Left lung (tissue), 10 donors: ENCODE data around the gene TSPAN14. TPM values are rescaled to one million over a fixed set of nuclear protein-coding genes. Genes with fewer than 3 reads are reported as not detected.
A peak's percentile ranks its signal among the peaks of the same experiment; 100 is the strongest.

Experiments
- ATAC-seq: fragments of 200-7000 bp; cut with Tn5 transposase; one replicate; pipeline ENCODE4 v1.9.1; 2020; ENCODE audit warnings: moderate library complexity
- DNase-seq, 4 donors: peaks; one replicate each; pipeline ENCODE4 v3.0.0-alpha.2; 2013 to 2020
- H3K27ac ChIP-seq, 2 donors: fragments of 200-600 bp; sonication (generic) in 1 of 2; one replicate each; pipeline versions ENCODE4 v1.5.0 to v1.8.0; 2020 to 2021
- H3K27me3 ChIP-seq, 2 donors: fragments of 200-600 bp; sonication (generic) in 1 of 2; one replicate each; pipeline versions ENCODE4 v1.5.0 to v1.8.0; 2020 to 2021
- H3K36me3 ChIP-seq, 2 donors: fragments of 200-600 bp; sonication (generic) in 1 of 2; one replicate each; pipeline versions ENCODE4 v1.5.0 to v1.8.0; 2020 to 2021
- H3K4me1 ChIP-seq, 2 donors: fragments of 200-600 bp; one replicate each; pipeline ENCODE4 v1.8.0; 2021
- H3K4me3 ChIP-seq, 2 donors: fragments of 200-600 bp; sonication (generic) in 1 of 2; one replicate each; pipeline versions ENCODE4 v1.5.0 to v1.8.0; 2020 to 2021; ENCODE audit warnings: mild to moderate bottlenecking in 1 of 2
- H3K9me3 ChIP-seq, 2 donors: fragments of 200-600 bp; sonication (generic) in 1 of 2; one replicate each; pipeline versions ENCODE4 v1.5.0 to v1.8.0; 2020 to 2021
- CTCF ChIP-seq, 2 donors: fragments of 200-600 bp; sonication (generic) in 1 of 2; IDR thresholded peaks; one replicate each; pipeline versions ENCODE4 v1.5.0 to v1.8.0; 2021; ENCODE audit warnings: antibody characterized with exemption in 2 of 2
- intact Hi-C, 2 donors: fragments of 100-400 bp; cut with DNase I; formaldehyde crosslinking; loops; one replicate each; pipeline versions ENCODE4 v1.11.2 to v1.14.2; 2022
- polyA plus RNA-seq, 6 donors: library from polyadenylated mRNA; unstranded; fragments of 120-200 nt; gene quantifications; one replicate each; pipeline ENCODE4 v1.2.1, GENCODE V29; 2013; ENCODE audit not compliant: insufficient read length in 6 of 6
- total RNA-seq, 2 donors: library from RNA; stranded (reverse); fragmentation: NEBNext Ultra II Directional; extraction: Animal tissue kit (Norgen Biotek cat#: 25700); gene quantifications; one replicate each; pipeline ENCODE4 v1.2.1, GENCODE V29; 2021
- donor health status: DM: no; HTN: yes; CAD: no.
- donor health status: DM: no; HTN: no; CAD: no.

TSPAN14 gene
- total and polyA plus RNA-seq, 8 donors: 76.4 to 158 (median 85.9) TPM

- Histone ChIP-seq H3K4me1 (peaks cover 42 to 100% of the 10 kb centered on the region in 2 donors), H3K27me3 (no peaks in the 10 kb centered on the region), H3K36me3 (peaks cover 0 to 38% of the 10 kb centered on the region in 2 donors), H3K27ac (peak overlapping the region; percentile 39 to 90), H3K4me3 (peak overlapping the region in 1 of 2 donors; percentile 10), H3K9me3 (no peaks in the 10 kb centered on the region)
- intact Hi-C loops: no loop called here
- DNase-seq (peak in 2 of 4 donors; percentile 79 to 94), ATAC-seq (no peak)
- no peak for TF ChIP-seq CTCF (IDR thresholded peaks at IDR 0.05)
These were observed 33.9 kb downstream of the TSPAN14 start for GRCh38 chr10:80487791-80488538.

GRCh38 chr10:80488539-80489066 lies 34.5 kb downstream of the TSPAN14 start:
- TF ChIP-seq CTCF (IDR thresholded peaks at IDR 0.05): no peak
- Histone ChIP-seq H3K36me3 (peaks cover 0 to 36% of the 10 kb centered on the region in 2 donors), H3K27ac (peak overlapping the region in 1 of 2 donors; percentile 90), H3K4me1 (peaks cover 47 to 100% of the 10 kb centered on the region in 2 donors), H3K4me3 (peak overlapping the region in 1 of 2 donors; percentile 10), H3K27me3 (no peaks in the 10 kb centered on the region), H3K9me3 (no peaks in the 10 kb centered on the region)
- intact Hi-C loops: no loop called here
- ATAC-seq (no peak), DNase-seq (no peak)

GRCh38 chr10:80489371-80490112 lies 35.4 kb downstream of the TSPAN14 start:
- intact Hi-C loops: loop anchor here in 1 of 2 donors (5.0 kb wide), 1 partner anchor 32 kb away; no protein-coding TSS in a partner anchor
- Histone ChIP-seq H3K4me3 (no peak overlapping the region), H3K27ac (peak overlapping the region in 1 of 2 donors; percentile 90), H3K27me3 (no peaks in the 10 kb centered on the region), H3K9me3 (no peaks in the 10 kb centered on the region), H3K36me3 (peaks cover 0 to 42% of the 10 kb centered on the region in 2 donors), H3K4me1 (peaks cover 46 to 100% of the 10 kb centered on the region in 2 donors)
- ATAC-seq (no peak), DNase-seq (no peak)
- TF ChIP-seq CTCF (IDR thresholded peaks at IDR 0.05): no peak

- ATAC-seq (peak; percentile 60), DNase-seq (peak in 2 of 4 donors; percentile 76 to 87)
- intact Hi-C loops: loop anchor here in 1 of 2 donors (5.0 kb wide), 1 partner anchor 34 kb away; no protein-coding TSS in a partner anchor
- no peak for TF ChIP-seq CTCF (IDR thresholded peaks at IDR 0.05)
- Histone ChIP-seq H3K36me3 (peaks cover 0 to 48% of the 10 kb centered on the region in 2 donors), H3K4me1 (peaks cover 38 to 100% of the 10 kb centered on the region in 2 donors), H3K27me3 (no peaks in the 10 kb centered on the region), H3K9me3 (no peaks in the 10 kb centered on the region), H3K4me3 (no peak overlapping the region), H3K27ac (peak overlapping the region; percentile 44 to 90)
These were observed 37.4 kb downstream of the TSPAN14 start for GRCh38 chr10:80491251-80492102.
